ENCODE data around the gene SRRT.
A peak's percentile ranks its signal among the peaks of the same experiment; 100 is the strongest.
"Not testable (repeated sequence)": the region's sequence is repeated elsewhere in the genome, so short reads cannot be mapped to it uniquely, and the experiment has no call there.

SRRT gene

DNA sequence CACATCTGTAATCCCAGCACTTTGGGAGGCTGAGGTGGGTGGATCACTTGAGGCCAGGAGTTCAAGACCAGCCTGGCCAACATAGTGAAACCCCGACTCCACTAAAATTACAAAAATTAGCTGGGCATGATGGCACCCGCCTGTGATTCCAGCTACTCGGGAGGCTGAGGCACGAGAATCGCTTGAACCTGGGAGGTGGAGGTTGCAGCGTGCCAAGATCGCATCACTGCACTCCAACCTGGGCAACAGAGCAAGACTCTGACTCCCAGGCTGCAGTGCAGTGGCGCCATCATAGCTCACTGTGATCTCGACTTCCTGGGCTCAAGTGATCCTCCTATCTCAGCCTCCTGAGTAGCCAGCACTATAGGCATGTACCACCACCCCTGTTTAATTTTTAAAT lies 20.0 kb upstream of the SRRT start:
- DNase-seq, result not testable (repeated sequence)

DNA sequence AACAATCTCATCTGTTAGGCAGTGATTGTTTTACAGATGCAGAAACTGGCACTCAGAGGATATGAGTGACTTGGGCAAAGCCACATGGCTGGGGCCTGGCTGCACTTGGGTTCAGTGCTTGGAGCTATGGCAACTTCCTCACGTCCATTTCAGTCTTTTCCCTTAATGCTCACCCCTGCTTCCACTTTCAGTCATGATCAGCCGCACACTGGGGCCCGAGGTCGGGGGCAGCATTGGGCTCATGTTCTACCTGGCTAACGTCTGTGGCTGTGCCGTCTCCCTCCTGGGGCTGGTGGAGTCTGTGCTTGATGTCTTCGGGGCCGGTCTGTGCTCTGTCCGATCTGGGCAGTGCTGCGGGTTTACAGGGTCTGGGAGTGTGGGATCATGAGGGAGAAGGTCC lies 19.4 kb upstream of the SRRT start:
- DNase-seq, result no peak

DNA sequence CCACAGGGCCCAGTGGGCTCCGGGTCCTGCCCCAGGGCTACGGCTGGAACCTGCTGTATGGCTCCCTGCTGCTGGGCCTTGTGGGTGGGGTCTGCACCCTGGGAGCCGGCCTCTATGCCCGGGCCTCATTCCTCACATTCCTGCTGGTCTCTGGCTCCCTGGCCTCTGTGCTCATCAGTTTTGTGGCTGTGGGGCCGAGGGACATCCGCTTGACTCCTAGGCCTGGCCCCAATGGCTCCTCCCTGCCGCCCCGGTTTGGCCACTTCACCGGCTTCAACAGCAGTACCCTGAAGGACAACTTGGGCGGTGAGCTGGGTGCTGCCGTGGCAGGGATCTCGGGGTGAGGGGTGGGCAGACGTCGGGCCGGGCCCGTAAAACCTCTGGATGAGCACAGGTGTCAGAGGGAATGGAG lies 18.0 kb upstream of the SRRT start:
- DNase-seq, result no peak

DNA sequence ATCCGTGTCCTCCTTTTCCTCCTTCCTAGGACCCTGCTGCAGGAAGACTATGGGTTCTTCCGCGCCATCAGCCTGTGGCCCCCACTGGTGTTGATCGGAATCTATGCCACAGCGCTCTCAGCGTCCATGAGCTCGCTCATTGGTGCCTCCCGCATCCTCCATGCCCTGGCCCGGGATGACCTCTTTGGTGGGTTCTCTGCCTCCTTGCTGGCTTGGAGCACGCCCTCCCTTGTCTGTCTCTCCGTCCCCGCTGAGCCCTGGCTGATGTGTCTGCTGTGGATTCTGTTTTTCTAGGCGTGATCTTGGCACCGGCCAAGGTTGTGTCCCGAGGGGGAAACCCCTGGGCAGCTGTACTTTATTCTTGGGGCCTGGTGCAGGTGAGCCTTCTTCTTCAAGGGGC lies 15.0 kb upstream of the SRRT start:
- no peak for DNase-seq

DNA sequence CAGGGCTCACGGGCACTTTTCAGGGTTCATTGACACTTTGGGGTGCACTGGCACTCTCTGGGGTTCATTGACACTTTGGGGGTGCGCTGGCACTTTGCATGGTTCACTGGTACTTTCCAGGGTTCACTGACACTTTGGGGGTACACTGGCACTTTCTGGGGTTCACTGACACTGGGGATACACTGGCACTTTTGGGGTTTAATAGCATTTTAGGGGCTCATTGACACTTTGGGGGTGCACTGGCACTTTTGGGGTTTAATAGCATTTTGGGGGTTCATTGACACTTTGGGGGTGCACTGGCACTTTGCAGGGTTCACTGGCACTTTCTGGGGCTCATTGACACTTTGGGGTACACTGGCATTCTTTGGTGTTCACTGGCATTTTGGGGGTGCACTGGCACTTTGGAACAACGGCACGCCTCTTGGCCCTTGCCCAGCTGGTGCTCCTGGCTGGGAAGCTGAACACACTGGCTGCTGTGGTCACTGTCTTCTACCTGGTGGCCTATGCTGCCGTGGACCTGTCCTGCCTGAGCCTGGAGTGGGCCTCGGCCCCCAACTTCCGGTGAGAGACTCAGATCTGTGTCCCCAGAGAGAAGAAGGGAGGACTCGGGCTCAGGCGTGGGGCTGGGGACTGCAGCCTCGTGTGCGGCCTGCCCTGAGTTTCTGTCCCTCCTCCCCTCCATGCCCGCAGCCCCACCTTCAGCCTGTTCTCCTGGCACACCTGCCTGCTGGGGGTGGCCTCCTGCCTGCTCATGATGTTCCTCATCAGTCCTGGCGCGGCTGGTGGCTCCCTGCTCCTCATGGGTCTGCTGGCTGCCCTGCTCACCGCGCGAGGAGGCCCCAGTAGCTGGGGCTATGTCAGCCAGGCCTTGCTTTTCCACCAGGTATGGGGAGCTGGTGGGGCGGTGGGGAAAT lies 13.9 kb upstream of the SRRT start:
- no peak for DNase-seq

DNA sequence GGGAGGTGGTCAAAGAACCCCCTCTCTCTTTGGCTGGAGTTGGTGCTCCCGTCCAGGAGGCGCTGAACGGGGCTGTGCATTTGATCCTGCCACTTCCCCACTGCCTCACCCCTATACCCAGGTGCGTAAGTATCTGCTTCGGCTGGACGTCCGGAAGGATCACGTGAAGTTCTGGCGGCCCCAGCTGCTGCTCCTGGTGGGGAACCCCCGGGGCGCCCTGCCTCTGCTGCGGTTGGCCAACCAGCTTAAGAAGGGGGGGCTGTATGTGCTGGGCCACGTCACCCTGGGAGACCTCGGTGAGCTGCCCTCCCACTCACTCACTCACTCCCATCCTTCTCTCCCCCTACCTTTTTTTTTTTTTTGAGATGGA lies 13.3 kb upstream of the SRRT start:
- DNase-seq, result no peak

DNA sequence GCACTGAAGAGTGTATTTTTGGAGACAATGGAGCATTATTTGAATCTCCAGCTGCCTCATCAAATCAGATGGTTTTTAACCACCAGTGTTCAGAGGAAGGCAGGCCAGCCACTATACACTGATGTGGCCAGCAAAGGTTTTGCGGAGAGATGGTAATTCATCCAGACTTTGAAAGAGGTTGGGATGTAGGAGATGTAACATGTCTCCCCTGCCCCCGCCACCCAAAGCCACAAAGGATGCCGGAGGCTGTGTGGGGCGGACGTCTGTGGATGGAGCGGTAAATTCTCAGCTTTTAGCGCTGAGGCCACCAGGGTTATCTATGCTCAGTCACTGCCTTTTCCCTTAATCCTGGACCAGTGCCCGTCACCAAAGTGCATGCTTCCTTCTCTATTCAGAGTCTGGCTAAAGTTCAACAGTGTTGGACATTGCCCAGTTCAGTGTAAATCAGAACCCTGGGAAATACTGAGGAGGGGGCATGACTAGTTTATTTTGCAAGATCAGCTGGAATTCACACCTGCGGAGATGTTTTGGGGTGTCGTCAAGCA lies 11.4 kb upstream of the SRRT start:
- DNase-seq, result no peak

DNA sequence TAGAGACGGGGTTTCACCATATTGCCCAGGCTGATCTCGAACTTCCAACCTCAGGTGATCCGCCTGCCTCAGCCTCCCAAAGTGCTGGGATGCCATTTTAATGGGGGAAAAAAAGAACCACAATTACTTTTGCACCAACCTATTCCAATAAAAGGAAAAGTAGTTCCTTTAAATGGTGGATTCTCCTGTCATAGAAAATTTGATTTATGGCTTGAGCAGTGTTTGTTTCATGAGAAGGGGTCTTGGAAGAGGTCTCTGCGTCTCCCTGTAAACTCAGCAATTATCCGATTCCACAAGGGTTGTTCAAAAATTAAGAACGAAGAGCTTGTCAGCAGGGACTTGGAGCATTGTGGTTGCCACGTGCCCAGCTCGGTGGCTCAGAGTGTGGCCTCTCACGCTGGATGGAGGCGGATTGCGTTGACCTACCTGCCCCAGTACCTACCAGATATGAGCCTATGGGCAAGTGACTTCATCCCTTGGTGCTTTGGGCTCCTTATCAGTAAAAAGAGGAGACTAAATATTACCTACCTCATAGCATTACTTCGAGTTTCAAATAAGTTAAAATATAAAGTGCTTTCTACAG lies 10.5 kb upstream of the SRRT start:
- DNase-seq, result no peak

DNA sequence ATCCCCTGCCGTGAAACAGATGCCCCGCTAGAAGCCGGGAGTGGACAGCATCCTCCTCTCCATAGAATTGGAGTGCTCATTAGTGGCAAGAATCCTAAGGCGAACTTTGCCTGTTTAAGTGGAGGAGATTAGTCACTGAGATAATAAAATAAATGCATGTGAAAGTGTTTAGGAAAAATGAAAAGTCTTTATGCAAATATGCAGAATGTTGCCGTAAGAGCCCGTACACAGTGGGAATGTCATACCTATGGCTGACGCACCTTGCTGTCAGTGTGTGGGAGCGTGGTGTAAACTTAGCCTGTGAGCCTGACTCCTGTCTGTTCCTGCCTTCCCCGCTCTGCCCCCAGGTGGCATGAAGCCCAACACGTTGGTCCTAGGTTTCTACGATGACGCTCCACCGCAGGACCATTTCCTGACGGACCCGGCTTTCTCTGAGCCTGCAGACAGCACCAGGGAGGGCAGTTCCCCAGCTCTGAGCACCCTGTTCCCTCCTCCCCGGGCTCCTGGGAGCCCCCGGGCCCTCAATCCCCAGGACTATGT lies 9.5 kb upstream of the SRRT start:
- no peak for DNase-seq

DNA sequence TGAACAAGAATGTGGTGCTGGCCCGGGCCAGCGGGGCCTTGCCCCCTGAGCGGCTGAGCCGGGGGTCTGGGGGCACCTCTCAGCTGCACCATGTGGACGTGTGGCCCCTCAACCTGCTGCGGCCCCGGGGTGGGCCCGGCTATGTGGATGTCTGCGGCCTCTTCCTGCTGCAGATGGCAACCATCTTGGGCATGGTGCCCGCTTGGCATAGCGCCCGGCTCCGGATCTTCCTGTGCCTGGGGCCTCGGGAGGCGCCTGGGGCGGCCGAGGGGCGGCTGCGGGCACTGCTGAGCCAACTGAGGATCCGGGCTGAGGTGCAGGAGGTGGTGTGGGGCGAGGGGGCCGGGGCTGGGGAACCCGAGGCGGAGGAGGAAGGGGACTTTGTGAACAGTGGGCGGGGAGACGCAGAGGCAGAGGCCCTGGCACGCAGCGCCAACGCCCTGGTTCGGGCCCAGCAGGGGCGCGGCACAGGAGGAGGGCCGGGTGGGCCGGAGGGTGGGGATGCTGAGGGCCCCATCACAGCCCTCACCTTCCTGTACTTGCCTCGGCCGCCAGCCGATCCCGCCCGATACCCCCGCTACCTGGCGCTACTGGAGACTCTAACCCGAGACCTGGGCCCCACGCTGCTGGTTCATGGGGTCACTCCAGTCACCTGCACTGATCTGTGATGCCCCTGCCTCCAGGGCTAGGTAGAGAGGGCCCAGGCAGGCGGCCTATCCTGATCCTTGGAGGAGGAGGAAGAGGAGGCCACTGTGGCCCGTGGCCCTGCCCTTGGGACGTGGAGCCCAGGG lies 8.8 kb upstream of the SRRT start:
- DNase-seq, result no peak

DNA sequence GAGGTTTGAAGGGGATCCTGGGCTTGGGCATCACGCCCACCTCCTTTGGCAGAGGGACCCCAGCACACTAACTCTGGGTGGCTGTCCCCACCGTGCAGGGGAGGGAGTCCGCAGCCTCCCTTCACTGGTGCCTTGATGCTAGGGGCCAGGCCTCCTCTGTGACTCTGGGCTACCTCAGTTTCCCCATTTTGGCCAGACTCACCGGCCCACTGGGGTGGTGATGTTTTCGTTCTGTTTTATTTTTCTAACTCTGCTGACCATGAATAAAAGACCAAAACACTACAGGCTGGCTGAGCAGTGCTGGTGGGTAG lies 8.2 kb upstream of the SRRT start:
- DNase-seq, result no peak

DNA sequence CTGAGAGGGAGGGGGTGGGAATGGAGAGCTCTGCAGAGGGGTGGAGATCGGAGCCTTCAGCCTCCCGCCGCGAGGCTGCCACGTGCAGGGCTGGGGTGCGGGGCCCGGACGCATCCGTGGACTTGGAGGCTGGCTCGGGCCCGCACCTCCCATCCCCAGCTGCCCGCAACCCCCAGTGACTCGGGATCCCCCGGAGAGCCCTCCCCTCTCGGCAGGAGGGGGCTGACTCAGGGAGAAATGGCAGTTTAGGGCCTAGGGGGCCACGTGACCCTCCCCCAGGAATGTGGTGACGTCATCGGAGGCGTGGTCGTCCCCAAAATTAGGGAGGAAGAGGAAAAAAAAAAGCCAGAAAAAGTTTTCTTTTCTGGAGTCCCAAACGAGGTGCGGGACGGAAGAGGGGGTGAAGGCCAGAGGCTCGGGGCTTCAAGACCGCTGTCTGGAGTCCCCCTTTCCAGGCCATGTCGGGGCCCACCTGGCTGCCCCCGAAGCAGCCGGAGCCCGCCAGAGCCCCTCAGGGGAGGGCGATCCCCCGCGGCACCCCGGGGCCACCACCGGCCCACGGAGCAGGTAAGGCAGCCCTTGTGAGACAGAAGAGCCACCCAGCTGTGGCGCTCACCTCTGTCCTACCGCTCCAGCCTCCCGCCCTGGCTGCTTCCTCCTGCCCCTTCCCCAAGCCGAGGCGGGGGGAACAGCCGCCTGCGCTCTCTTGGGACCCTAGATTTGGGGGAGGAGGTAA lies 7.7 kb upstream of the SRRT start, which contains the start of gene TRIP6:
TSS of gene TRIP6 (plus strand) at position 348 of the 736 bp plus-strand sequence. CDS start at position 459, 111 bp downstream.
- DNase-seq, result no peak

DNA sequence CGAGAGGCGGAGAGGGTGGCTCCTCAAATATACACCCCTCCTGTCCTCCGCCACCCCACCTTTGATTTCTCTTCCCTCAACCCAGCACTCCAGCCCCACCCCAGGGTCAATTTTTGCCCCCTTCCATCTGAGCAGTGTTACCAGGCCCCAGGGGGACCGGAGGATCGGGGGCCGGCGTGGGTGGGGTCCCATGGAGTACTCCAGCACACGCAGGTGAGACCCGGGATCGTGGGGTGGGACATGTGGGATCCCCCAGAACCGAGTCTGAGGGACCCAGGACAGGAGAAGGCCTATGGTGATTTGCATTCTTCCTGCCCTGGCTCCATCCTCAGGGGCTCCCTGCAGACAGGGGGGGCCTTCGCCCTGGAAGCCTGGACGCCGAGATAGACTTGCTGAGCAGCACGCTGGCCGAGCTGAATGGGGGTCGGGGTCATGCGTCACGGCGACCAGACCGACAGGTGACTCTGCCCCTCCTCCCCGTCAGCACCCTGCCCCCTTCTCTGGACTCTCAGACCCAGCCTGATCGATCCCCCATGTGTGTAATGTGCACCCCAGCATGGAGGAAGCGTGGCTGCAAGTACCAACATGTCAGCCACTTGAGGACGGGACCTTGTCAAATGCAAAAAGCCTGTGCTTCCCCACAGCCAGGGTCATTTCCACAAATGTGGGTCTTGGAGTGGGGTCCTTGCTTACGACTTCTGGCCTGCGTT lies 7.0 kb upstream of the SRRT start:
- no peak for DNase-seq

DNA sequence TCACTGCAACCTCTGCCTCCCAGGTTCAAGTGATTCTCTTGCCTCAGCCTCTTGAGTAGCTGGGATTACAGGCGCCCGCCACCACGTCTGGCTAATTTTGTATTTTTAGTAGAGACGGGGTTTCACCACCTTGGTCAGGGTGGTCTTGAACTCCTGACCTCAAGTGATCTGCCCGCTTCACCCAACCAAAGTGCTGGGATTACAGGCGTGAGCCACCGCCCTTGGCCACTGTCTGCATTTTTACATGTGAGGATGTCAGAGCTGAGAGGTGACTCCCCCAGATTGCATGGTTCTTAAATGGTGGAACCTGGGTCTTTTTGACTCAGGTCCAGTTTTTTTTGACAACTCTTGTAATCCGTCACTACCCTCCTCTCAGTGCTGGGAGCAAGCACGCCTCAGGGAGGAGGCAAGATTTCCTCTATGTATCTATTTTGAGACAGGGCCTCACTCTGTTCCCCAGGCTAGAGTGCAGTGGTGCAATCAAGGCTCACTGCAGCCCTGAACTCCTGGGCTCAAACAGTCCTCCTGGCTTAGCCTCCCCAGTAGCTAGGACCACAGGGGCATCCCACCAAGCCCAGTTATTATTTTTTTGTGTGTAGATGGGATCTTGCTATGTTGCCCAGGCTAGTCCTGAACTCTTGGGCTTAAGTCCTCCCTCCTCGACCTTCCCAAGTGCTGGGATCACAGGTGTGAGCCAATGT lies 1.2 kb upstream of the SRRT start:
- no peak for DNase-seq

DNA sequence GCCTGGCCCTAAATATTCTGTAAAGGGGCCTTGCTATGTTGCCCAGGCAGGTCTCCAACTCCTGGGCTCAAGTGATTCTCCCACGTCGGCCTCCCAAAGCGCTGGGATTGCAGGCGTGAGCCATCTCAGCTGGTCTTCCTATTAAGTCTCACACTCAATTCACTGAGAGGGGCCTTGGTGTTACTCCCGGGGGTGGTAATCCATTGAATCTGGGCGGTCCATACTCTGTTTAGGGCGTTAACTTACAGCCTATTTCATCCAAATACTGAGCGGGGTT lies 665 bp upstream of the SRRT start:
- no peak for DNase-seq

DNA sequence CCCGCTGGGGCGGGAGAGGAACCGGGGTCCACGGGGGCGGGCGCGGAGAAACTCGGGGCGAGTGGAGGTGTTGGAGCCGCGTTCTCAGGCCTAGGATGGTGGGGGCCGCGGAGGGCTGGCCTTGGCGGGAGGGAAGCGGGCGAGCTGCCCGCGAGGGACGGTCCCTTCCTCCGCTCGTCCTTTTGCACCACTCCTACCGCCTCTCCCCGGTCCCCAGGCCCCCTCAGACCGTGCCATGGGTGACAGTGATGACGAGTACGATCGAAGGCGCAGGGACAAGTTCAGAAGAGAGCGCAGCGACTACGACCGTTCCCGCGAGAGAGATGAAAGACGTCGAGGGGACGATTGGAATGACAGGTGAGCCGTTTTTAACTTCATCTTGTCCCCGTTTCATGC lies 451 bp downstream of the SRRT start:
- peak; percentile 26 for DNase-seq

DNA sequence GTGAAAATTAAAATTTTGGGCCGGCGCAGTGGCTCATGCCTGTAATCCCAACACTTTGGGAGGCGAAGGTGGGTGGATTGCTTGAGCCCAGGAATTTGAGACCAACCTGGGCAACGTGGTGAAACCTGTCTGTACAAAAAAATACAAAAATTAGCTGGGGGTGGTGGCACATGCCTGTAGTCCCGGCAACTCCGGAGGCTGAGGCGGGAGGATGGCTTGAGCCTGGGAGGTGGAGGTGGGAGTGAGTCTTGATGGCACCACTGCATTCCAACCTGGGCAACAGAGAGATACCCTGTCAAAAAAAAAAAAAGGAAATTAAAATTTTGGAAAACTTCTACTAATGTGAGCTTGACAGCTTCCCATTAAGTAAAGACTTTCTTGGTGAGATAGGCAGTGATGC lies 3.1 kb downstream of the SRRT start:
- no peak for DNase-seq

DNA sequence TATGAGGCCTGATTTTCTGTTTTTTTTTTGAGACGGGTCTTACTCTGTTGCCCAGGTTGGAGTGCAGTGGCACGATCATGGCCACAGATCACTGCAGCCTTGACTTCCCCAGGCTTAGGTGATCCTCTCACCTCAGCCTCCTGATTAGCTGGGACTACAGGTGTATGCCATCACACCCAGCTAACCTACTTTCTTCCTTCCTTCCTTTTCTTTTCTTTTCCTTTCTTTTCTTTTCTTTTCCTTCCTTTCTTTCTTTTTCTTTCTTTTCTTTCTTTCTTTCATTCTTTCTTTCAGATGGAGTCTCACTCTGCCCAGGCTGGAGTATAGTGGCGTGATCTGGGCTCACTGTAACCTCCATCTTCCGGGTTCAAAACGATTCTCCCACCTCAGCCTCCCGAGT lies 3.8 kb downstream of the SRRT start:
- DNase-seq, result no peak

DNA sequence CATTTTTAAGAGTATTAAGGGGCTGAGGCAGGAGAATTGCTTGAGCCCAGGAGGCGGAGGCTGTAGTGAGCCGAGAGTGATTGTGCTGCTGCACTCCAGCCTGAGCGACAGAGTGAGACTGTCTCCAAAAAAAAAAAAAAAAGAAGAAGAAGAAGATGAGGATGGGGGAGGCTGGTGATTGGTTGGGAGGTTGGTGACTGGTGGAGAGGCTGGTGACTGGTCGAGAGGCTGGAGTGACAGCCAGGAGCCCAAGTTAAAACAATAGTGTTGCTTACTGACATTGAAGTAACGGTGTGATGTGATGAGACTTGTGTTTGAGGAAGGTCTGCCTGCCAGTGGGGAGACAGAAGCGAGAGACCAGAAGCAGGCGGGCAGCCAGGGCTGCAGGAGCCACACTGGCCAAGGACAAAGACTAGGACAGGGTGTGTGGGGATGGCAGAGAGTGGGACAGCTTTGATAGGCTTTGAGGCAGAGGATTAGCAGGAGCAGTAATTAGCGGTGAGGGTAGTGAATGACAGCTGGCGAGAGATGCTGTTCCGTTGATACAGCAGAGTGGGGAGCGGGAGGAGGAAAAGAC lies 4.9 kb downstream of the SRRT start:
- no peak for DNase-seq

DNA sequence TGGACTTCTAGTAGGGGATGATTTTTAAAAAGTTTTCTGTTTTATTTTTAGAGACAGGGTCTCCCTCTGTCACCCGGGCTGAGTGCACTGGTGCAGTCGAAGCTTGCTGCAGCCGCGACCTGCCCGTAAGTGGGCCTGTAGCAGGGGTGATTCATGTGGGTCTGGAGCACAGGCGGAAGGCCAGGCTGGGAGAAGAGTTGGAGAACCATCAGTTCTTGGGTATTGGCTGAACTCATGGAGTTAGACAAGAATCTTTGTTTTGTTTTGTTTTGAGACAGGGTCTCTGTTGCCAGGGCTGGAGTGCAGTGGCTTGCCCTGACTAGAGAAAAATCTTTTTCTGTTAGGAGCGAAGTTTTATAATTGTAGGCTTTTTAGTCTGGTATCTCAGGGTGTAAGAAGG lies 5.7 kb downstream of the SRRT start:
- DNase-seq, result no peak

DNA sequence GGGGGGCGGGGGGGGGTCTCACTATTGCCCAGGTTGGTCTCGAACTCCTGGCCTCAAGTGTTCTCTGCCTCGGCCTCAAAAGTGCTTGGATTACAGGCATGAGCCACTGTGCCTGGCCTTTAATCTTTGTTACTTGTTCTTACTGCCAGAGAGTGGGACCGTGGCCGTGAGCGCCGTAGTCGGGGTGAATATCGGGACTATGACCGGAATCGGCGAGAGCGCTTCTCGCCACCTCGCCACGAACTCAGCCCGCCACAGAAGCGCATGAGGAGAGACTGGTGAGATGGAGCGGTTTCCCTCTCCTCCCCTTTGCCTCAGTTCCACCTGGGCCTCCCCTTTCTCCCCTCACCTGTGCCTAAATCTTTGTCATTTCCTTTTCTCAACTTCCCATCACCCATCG lies 6.2 kb downstream of the SRRT start:
- DNase-seq, result no peak

Measured in NCI-H345 (cell line).